ENCODE results near the gene MTHFS.

The MTHFS gene

DNA sequence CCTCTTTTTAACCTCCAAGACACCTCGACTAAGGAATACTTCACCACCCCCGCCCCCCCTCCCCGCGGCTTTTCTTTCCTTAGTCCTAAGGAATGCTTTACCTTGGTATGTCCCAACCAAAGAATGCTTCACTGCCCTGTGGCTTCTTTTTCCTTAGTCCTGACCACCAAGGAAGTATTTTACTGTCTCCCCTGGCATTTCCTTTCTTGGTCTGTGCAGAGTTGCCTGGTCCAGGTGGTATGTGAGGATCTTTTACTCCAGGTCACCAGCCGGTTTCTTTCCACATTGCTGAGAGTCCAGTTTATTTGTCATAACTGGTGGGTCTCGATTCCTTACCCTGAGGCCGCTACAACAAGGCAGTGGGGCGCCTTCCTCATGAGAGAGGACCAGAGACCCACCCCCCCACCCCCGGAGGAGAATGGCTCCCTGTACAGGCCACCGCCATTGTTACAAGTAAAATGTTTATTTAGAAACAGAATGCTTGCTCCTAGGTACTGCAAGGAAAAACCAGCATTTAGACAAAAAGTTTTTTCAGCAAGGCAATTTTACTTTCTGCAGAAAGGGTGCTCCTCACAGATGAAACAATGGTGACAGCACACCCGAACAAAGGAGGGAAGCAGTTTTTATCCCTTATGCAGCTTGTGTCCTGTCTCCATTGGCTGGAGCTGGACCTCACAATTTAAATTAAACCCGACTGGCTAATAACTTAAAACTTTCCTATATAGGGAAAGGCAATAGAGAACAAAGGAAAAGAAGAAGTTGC, 23.1 kb upstream of the MTHFS start:
- H2BK5ac ChIP-seq (ENCODE audit: low read depth, low read length, poor library complexity, severe bottlenecking) = no peak overlapping the region
- peaks cover 5% of the 10 kb centered on the region for H3K4me1 ChIP-seq (ENCODE audit: control insufficient read depth, insufficient read depth, low read depth, low read length)
- no peak overlapping the region for H3K18ac ChIP-seq (ENCODE audit: low read depth in 1 of 2, low read length in 2 of 2)
- DNase-seq = no peak
- H2BK12ac ChIP-seq (ENCODE audit: low read length in 2 of 2) = no peak overlapping the region
- no peak overlapping the region for H3K4me2 ChIP-seq (ENCODE audit: low read length, poor library complexity, severe bottlenecking)
- no peak overlapping the region for H4K91ac ChIP-seq (ENCODE audit: low read length)
- H3K9ac ChIP-seq (ENCODE audit: low read length) = no peak overlapping the region
- no peak overlapping the region for H2AK5ac ChIP-seq (ENCODE audit: low read length, severe bottlenecking)
- H4K8ac ChIP-seq (ENCODE audit: low read length) = no peak overlapping the region
- H3K27me3 ChIP-seq (ENCODE audit: control insufficient read depth in 1 of 2, insufficient read depth in 1 of 2, low read length in 2 of 2) = no peaks in the 10 kb centered on the region
- H3K9me3 ChIP-seq (ENCODE audit: control insufficient read depth, low read length) = peaks cover 64% of the 10 kb centered on the region
- H2BK120ac ChIP-seq (ENCODE audit: low read depth, low read length) = no peak overlapping the region
- no peak overlapping the region for H3K4me3 ChIP-seq (ENCODE audit: insufficient read depth in 1 of 2, low read depth in 1 of 2, low read length in 2 of 2)
- H3K4ac ChIP-seq (ENCODE audit: low read depth in 1 of 2, low read length in 2 of 2) = no peak overlapping the region
- H3K27ac ChIP-seq (ENCODE audit: low read length, poor library complexity, severe bottlenecking) = no peak overlapping the region
- H3K23ac ChIP-seq (ENCODE audit: low read length in 2 of 2) = no peak overlapping the region
- peaks cover 22% of the 10 kb centered on the region for H3K79me1 ChIP-seq (replicated peaks; ENCODE audit: low read length, poor library complexity, severe bottlenecking)
- WGBS = 96% methylated on average over 9 of the region's 12 CpGs
- peaks cover 24 to 32% of the 10 kb centered on the region in 2 experiments for H3K36me3 ChIP-seq (ENCODE audit: control insufficient read depth in 1 of 2, insufficient read depth in 2 of 2, low read depth in 1 of 2, low read length in 2 of 2)
- no peak overlapping the region for H3K14ac ChIP-seq (ENCODE audit: low read length in 2 of 2)
- no peak overlapping the region for H2AFZ ChIP-seq (ENCODE audit: low read depth, low read length)
- H2BK15ac ChIP-seq (ENCODE audit: low read depth, poor library complexity, severe bottlenecking) = no peak overlapping the region

DNA sequence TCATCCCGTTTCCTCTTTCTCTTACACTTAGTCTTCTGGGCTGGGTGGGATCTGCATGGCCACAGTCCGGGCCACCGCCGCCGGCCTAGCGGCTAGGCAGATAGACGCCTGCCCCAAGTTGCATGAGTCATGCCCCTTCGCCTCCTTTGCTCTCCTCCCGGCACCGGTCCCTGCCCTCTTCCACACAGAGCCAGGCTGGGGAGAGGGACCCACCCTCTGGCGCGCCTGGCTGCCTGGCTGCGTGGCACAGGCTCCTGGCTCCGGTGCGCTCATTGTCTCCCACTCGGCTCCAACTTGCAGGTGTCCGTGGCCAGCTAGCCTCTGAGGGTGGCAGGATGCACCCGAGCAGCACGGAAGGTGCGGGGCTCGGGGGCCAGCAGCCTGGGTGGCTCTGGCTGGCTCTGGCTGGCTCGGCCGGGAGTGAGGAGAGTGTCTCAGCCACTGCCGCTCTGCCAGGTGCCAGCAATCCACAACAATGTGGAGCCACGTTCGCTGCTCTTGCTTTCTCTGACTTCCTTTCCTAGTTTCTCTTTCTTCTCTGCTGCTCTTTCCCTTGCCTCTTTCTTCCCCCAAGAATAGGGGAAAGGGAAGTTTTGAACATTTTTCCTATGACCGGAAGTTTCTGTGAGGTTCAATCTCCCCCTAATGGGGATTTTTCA, 22.4 kb upstream of the MTHFS start:
- WGBS = 89% methylated on average over 23 of the region's 27 CpGs
- Histone ChIP-seq H3K4me2 (ENCODE audit: low read length, poor library complexity, severe bottlenecking) (no peak overlapping the region), H2AK5ac (ENCODE audit: low read length, severe bottlenecking) (no peak overlapping the region), H4K91ac (ENCODE audit: low read length) (no peak overlapping the region), H3K9ac (ENCODE audit: low read length) (no peak overlapping the region), H3K36me3 (ENCODE audit: control insufficient read depth in 1 of 2, insufficient read depth in 2 of 2, low read depth in 1 of 2, low read length in 2 of 2) (peaks cover 24 to 36% of the 10 kb centered on the region in 2 experiments), H2BK15ac (ENCODE audit: low read depth, poor library complexity, severe bottlenecking) (no peak overlapping the region), H3K18ac (ENCODE audit: low read depth in 1 of 2, low read length in 2 of 2) (no peak overlapping the region), H3K9me3 (ENCODE audit: control insufficient read depth, low read length) (peaks cover 71% of the 10 kb centered on the region), H3K14ac (ENCODE audit: low read length in 2 of 2) (no peak overlapping the region), H3K27ac (ENCODE audit: low read length, poor library complexity, severe bottlenecking) (no peak overlapping the region), H2BK12ac (ENCODE audit: low read length in 2 of 2) (no peak overlapping the region), H4K8ac (ENCODE audit: low read length) (no peak overlapping the region), H2BK120ac (ENCODE audit: low read depth, low read length) (no peak overlapping the region), H3K4me3 (ENCODE audit: insufficient read depth in 1 of 2, low read depth in 1 of 2, low read length in 2 of 2) (peak overlapping the region in 1 of 2 experiments; percentile 40), H3K4me1 (ENCODE audit: control insufficient read depth, insufficient read depth, low read depth, low read length) (peaks cover 2% of the 10 kb centered on the region), H3K27me3 (ENCODE audit: control insufficient read depth in 1 of 2, insufficient read depth in 1 of 2, low read length in 2 of 2) (no peaks in the 10 kb centered on the region), H2AFZ (ENCODE audit: low read depth, low read length) (no peak overlapping the region), H3K79me1 (replicated peaks; ENCODE audit: low read length, poor library complexity, severe bottlenecking) (peaks cover 24% of the 10 kb centered on the region), H3K4ac (ENCODE audit: low read depth in 1 of 2, low read length in 2 of 2) (no peak overlapping the region), H3K23ac (ENCODE audit: low read length in 2 of 2) (no peak overlapping the region), H2BK5ac (ENCODE audit: low read depth, low read length, poor library complexity, severe bottlenecking) (no peak overlapping the region)
- DNase-seq = no peak

DNA sequence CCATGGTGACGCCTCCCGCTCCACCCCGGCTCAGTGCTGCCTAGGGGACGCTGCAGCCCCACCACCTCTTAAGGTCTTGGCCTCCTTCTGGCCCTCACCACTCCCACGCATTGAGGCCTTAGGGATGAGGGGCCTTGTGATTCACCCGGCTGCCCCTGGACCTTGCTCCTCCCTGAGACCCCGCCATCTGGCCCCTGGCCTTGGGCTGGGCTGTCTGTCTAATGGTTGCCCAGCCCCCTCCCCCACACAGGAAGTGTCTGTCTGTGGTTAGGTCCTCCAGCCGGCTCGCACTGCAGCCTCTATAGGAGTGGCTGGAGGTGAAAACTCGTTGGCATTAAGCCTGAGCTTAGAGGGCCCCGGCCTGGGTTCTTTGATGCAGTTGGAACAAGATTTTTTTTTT, 21.5 kb upstream of the MTHFS start:
- peaks cover 2% of the 10 kb centered on the region for H3K4me1 ChIP-seq (ENCODE audit: control insufficient read depth, insufficient read depth, low read depth, low read length)
- 94% methylated on average over 11 of the region's 11 CpGs for WGBS

DNA sequence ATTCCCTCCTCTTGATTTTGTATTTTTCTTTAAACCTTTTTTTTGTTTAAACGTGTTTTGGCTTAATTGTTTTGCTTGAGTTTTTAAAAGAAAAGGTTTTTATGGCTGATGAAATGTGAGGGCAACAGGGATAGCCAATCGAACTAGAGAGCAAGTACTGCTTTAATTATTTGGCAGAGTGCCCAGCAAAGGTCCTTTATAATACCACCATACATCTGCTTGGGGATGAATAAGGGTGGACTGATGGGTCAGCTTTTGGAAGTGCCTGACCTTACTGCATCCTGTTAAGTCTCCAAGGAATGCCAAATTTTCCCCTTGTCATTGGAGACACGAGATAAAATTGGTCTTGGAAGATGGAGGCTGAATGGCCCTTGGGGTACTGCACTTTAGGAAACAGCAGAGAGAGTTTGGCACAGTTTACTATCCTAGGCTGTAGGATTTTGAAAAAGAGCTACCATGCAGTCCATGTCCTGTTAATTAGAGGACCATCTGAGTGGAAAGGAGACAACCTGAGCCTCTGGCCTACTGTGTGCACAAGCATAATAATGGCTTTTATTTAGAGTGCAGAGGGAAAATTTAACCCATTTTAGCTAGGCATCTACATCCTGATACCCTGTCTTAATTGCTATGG, 19.8 kb upstream of the MTHFS start:
- no peak overlapping the region for H3K4me2 ChIP-seq (ENCODE audit: low read length, poor library complexity, severe bottlenecking)
- H2BK12ac ChIP-seq (ENCODE audit: low read length in 2 of 2) = no peak overlapping the region
- no peak overlapping the region for H3K23ac ChIP-seq (ENCODE audit: low read length in 2 of 2)
- no peaks in the 10 kb centered on the region for H3K4me1 ChIP-seq (ENCODE audit: control insufficient read depth, insufficient read depth, low read depth, low read length)
- no peak overlapping the region for H4K8ac ChIP-seq (ENCODE audit: low read length)
- no peak overlapping the region for H2BK5ac ChIP-seq (ENCODE audit: low read depth, low read length, poor library complexity, severe bottlenecking)
- no peak for DNase-seq
- no peak overlapping the region for H2AFZ ChIP-seq (ENCODE audit: low read depth, low read length)
- no peak overlapping the region for H3K14ac ChIP-seq (ENCODE audit: low read length in 2 of 2)
- H3K4ac ChIP-seq (ENCODE audit: low read depth in 1 of 2, low read length in 2 of 2) = no peak overlapping the region
- 72% methylated on average over 3 of the region's 3 CpGs for WGBS
- H2AK5ac ChIP-seq (ENCODE audit: low read length, severe bottlenecking) = no peak overlapping the region
- peaks cover 81% of the 10 kb centered on the region for H3K9me3 ChIP-seq (ENCODE audit: control insufficient read depth, low read length)
- peaks cover 24 to 49% of the 10 kb centered on the region in 2 experiments for H3K36me3 ChIP-seq (ENCODE audit: control insufficient read depth in 1 of 2, insufficient read depth in 2 of 2, low read depth in 1 of 2, low read length in 2 of 2)
- no peak overlapping the region for H2BK120ac ChIP-seq (ENCODE audit: low read depth, low read length)
- no peak overlapping the region for H2BK15ac ChIP-seq (ENCODE audit: low read depth, poor library complexity, severe bottlenecking)
- H3K27ac ChIP-seq (ENCODE audit: low read length, poor library complexity, severe bottlenecking) = no peak overlapping the region
- H3K27me3 ChIP-seq (ENCODE audit: control insufficient read depth in 1 of 2, insufficient read depth in 1 of 2, low read length in 2 of 2) = no peaks in the 10 kb centered on the region
- H3K9ac ChIP-seq (ENCODE audit: low read length) = no peak overlapping the region
- H3K4me3 ChIP-seq (ENCODE audit: insufficient read depth in 1 of 2, low read depth in 1 of 2, low read length in 2 of 2) = peak overlapping the region in 1 of 2 experiments; percentile 14
- peaks cover 30% of the 10 kb centered on the region for H3K79me1 ChIP-seq (replicated peaks; ENCODE audit: low read length, poor library complexity, severe bottlenecking)
- H3K18ac ChIP-seq (ENCODE audit: low read depth in 1 of 2, low read length in 2 of 2) = no peak overlapping the region
- H4K91ac ChIP-seq (ENCODE audit: low read length) = no peak overlapping the region

More for the DNA sequence above, 21.5 kb upstream of the MTHFS start:
- no peak overlapping the region for H2BK5ac ChIP-seq (ENCODE audit: low read depth, low read length, poor library complexity, severe bottlenecking)
- no peak overlapping the region for H3K4me2 ChIP-seq (ENCODE audit: low read length, poor library complexity, severe bottlenecking)
- H3K9ac ChIP-seq (ENCODE audit: low read length) = no peak overlapping the region
- no peak overlapping the region for H3K18ac ChIP-seq (ENCODE audit: low read depth in 1 of 2, low read length in 2 of 2)
- H3K36me3 ChIP-seq (ENCODE audit: control insufficient read depth in 1 of 2, insufficient read depth in 2 of 2, low read depth in 1 of 2, low read length in 2 of 2) = peaks cover 24 to 43% of the 10 kb centered on the region in 2 experiments
- no peak overlapping the region for H2BK12ac ChIP-seq (ENCODE audit: low read length in 2 of 2)
- peaks cover 24% of the 10 kb centered on the region for H3K79me1 ChIP-seq (replicated peaks; ENCODE audit: low read length, poor library complexity, severe bottlenecking)
- no peak overlapping the region for H4K91ac ChIP-seq (ENCODE audit: low read length)
- no peak overlapping the region for H3K27ac ChIP-seq (ENCODE audit: low read length, poor library complexity, severe bottlenecking)
- no peaks in the 10 kb centered on the region for H3K27me3 ChIP-seq (ENCODE audit: control insufficient read depth in 1 of 2, insufficient read depth in 1 of 2, low read length in 2 of 2)
- H3K23ac ChIP-seq (ENCODE audit: low read length in 2 of 2) = no peak overlapping the region
- no peak overlapping the region for H2AK5ac ChIP-seq (ENCODE audit: low read length, severe bottlenecking)
- no peak overlapping the region for H2AFZ ChIP-seq (ENCODE audit: low read depth, low read length)
- H2BK120ac ChIP-seq (ENCODE audit: low read depth, low read length) = no peak overlapping the region
- DNase-seq = no peak
- no peak overlapping the region for H3K14ac ChIP-seq (ENCODE audit: low read length in 2 of 2)
- no peak overlapping the region for H4K8ac ChIP-seq (ENCODE audit: low read length)
- no peak overlapping the region for H3K4ac ChIP-seq (ENCODE audit: low read depth in 1 of 2, low read length in 2 of 2)
- H3K9me3 ChIP-seq (ENCODE audit: control insufficient read depth, low read length) = peaks cover 78% of the 10 kb centered on the region
- H2BK15ac ChIP-seq (ENCODE audit: low read depth, poor library complexity, severe bottlenecking) = no peak overlapping the region
- H3K4me3 ChIP-seq (ENCODE audit: insufficient read depth in 1 of 2, low read depth in 1 of 2, low read length in 2 of 2) = peak overlapping the region in 1 of 2 experiments; percentile 37
